Colonic mucosa (tissue), 4 donors: Measurements from ENCODE around the gene TSPAN5. TPM values are rescaled to one million over a fixed set of nuclear protein-coding genes. Genes with fewer than 3 reads are reported as not detected.

Source experiments
- DNase-seq: peaks from one replicate; pipeline ENCODE4 v3.0.0-alpha.2; 2020
- H3K27ac ChIP-seq: fragments of 200-600 bp; one replicate; pipeline ENCODE4 v1.8.0; 2021
- H3K27me3 ChIP-seq: fragments of 200-600 bp; one replicate; pipeline ENCODE4 v1.8.0; 2021
- H3K36me3 ChIP-seq: fragments of 200-600 bp; one replicate; pipeline ENCODE4 v1.8.0; 2021
- H3K4me1 ChIP-seq: fragments of 200-600 bp; one replicate; pipeline ENCODE4 v1.8.0; 2021; ENCODE audit warnings: mild to moderate bottlenecking
- H3K4me3 ChIP-seq: fragments of 200-600 bp; one replicate; pipeline ENCODE4 v1.8.0; 2021
- H3K9ac ChIP-seq, 2 donors: one replicate each; pipeline ENCODE4 v1.7.0; 2013; ENCODE audit warnings: control low read depth in 2 of 2, low read depth in 2 of 2, low read length in 2 of 2
- H3K9me3 ChIP-seq: fragments of 200-600 bp; one replicate; pipeline ENCODE4 v1.8.0; 2021
- intact Hi-C: fragments of 100-400 bp; cut with DNase I; formaldehyde crosslinking; loops from one replicate; pipeline ENCODE4 v1.14.1; 2022
- total RNA-seq, 2 donors: library from RNA; stranded (reverse); fragmentation: NEBNext Ultra II Directional in 1 of 2; extraction: Animal tissue kit (Norgen Biotek cat#: 25700) in 1 of 2; gene quantifications; one replicate each; pipeline ENCODE4 v1.2.1, GENCODE V29; 2021
- TF ChIP-seq, protein P1 (sequence below): fragments of 200-600 bp; IDR thresholded peaks from one replicate; pipeline ENCODE4 v1.8.0; 2022; ENCODE audit warnings: antibody characterized with exemption, mild to moderate bottlenecking
- donor health status: healthy.
- donor health status: DM: no; HTN: no; CAD: no.
- donor health status: DM: no; HTN: no; CAD: no.

Gene TSPAN5
- total RNA-seq, 2 donors from 2014 or later, result 5.3 to 5.6 TPM

DNA sequence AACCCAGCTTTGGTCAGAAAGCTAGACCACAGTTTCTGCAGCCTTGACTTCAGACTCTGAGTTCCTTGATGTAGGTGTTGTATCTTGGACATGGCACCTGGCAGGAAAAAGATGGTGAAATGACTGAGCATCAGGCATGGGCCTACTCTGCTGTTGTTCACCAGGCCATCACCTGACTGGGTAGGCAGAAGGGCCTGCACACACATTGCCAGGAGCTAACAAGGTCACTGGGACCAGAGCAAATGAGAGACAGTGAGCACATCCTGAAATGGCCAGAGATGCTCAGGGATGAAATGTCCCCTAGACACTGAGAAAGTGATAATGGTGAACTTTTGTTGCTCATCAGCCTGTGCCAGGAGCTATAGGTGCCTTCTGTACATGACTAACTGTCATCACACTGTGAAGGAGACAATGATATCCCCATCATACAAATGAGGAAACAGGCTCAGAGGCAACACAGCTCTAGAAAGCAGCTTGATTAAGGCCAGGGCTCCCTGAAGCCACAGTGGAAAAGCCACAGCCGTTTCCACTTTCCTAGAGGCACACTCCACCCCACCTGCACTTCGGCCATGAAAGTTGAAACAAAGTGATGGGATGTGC, 128.3 kb downstream of the TSPAN5 start:
- H3K4me3 ChIP-seq, result no peak overlapping the region
- intact Hi-C loops, result no loop called here
- no peak overlapping the region for H3K27ac ChIP-seq
- H3K4me1 ChIP-seq, result no peaks in the 10 kb centered on the region
- no peak for DNase-seq
- no peaks in the 10 kb centered on the region for H3K27me3 ChIP-seq
- H3K9ac ChIP-seq, result no peak overlapping the region
- no peaks in the 10 kb centered on the region for H3K36me3 ChIP-seq
- no peaks in the 10 kb centered on the region for H3K9me3 ChIP-seq
- TF ChIP-seq, protein P1, sequence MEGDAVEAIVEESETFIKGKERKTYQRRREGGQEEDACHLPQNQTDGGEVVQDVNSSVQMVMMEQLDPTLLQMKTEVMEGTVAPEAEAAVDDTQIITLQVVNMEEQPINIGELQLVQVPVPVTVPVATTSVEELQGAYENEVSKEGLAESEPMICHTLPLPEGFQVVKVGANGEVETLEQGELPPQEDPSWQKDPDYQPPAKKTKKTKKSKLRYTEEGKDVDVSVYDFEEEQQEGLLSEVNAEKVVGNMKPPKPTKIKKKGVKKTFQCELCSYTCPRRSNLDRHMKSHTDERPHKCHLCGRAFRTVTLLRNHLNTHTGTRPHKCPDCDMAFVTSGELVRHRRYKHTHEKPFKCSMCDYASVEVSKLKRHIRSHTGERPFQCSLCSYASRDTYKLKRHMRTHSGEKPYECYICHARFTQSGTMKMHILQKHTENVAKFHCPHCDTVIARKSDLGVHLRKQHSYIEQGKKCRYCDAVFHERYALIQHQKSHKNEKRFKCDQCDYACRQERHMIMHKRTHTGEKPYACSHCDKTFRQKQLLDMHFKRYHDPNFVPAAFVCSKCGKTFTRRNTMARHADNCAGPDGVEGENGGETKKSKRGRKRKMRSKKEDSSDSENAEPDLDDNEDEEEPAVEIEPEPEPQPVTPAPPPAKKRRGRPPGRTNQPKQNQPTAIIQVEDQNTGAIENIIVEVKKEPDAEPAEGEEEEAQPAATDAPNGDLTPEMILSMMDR, result no peak

DNA sequence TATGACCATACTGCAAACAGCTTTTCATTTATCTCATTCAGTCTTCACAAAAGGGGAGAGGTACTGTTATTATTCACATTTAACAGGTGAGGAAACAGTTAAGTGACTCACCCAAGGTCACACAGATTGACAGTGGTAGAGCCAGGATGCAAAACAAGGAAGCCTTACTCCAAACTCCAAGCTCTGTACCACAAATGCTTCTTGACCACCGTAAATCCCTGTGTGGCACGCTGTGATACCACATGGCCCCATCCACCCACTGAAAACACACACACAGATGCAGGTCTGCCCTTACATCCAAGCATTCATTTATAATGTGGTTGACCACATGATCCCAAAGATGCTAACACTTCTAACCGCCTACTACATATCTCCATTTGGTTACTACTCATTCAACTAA, 129.5 kb downstream of the TSPAN5 start:
- H3K9ac ChIP-seq, result no peak overlapping the region
- H3K36me3 ChIP-seq, result no peaks in the 10 kb centered on the region
- no peaks in the 10 kb centered on the region for H3K4me1 ChIP-seq
- no peak overlapping the region for H3K4me3 ChIP-seq
- intact Hi-C loops, result no loop called here
- DNase-seq, result no peak
- TF ChIP-seq, protein P1, result no peak
- H3K27me3 ChIP-seq, result no peaks in the 10 kb centered on the region
- no peak overlapping the region for H3K27ac ChIP-seq
- no peaks in the 10 kb centered on the region for H3K9me3 ChIP-seq

DNA sequence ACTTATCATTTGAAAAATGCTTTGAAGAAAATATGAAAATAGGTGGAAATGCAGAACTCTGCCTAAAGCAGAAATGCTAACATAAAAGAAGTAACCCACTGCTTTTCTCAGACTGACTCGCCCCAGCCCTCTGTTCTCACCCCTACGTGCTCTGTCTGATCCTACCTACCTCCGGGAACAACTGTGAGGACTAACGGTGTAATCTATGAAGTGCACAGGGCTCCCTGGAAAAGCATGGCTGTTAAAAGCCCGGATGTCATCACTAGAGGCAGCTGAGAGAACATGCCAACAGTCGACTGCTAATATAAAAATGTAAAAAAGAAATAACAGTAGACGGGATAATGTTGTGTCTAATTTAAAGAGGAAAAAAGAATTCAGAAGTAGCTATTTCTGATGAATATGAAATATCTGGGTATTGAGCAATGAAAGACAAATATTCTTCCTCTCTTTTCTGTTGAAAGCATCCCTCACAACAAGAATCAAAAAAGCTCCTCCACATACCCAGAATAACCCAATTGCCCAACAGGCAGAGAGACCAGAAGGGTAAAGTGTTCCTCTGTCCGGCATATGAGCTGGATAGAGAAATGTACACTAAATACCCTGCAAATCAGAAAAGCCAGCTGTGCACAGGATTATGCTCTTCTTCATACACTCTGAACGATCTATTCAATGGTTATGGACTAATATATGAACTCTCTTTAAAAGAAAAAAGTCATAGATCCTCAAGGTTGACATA, 130.7 kb downstream of the TSPAN5 start:
- Histone ChIP-seq H3K4me3 (no peak overlapping the region), H3K36me3 (no peaks in the 10 kb centered on the region), H3K27me3 (no peaks in the 10 kb centered on the region), H3K4me1 (no peaks in the 10 kb centered on the region), H3K9ac (no peak overlapping the region), H3K27ac (no peak overlapping the region), H3K9me3 (no peaks in the 10 kb centered on the region)
- DNase-seq, result no peak
- TF ChIP-seq, protein P1, result no peak
- intact Hi-C loops, result no loop called here

DNA sequence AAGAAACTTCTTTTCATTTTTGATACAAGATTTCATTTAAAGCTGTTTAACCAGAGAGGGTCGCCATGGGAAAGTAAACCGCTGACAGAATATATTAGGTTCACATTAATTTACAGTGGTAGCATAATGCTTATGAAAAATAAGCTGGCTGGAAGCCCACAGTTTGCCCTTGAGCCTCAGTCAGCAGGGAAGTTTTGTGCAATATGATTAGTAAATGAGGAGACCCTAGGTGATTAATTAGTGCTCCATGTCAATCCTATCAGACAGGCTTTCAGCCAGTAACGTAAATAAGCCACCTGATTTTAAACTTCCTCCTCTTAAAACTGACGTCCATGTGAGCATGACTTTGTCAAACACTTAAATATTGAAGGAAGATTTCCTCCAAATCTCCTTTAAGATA, 134.2 kb downstream of the TSPAN5 start:
- intact Hi-C loops, result no loop called here
- no peaks in the 10 kb centered on the region for H3K36me3 ChIP-seq
- H3K9me3 ChIP-seq, result no peaks in the 10 kb centered on the region
- no peak overlapping the region for H3K4me3 ChIP-seq
- TF ChIP-seq, protein P1, result no peak
- no peaks in the 10 kb centered on the region for H3K4me1 ChIP-seq
- H3K9ac ChIP-seq, result no peak overlapping the region
- no peak overlapping the region for H3K27ac ChIP-seq
- no peaks in the 10 kb centered on the region for H3K27me3 ChIP-seq
- no peak for DNase-seq

DNA sequence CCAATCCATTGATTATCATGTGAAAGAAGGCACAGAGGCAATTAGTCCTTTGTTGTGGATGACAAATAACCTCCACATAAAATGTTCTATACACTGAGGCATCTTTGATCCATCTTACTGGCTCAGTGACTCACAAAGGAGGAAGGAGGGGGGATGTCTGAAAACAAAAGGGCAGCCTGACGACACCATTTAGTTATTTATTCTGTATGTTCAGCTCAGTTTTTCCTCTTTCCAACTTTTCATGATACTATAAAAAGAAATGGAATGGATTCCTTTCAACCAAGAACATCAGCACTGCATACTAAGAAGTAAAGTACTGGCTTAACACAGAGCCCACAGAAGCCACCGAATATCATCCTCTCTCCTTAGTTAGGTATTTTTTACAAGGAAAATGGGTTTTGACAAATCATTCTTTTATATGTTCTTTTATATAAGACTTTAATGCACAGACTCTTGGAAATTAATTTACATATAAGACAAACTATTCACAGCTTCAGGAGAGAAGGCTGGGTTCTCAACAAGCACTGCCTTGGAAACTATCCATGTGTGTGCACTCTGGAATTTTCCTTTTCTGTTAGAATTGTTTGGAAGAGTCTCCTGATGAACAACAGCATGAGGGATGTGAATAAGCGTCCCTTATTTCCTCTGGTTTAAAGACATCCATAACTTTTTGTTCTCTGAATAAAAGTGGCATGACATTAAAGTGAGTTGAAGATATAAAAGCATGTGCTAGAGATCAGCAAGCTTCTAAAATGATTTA, 135.6 kb downstream of the TSPAN5 start:
- intact Hi-C loops, result no loop called here
- no peak for DNase-seq
- H3K36me3 ChIP-seq, result no peaks in the 10 kb centered on the region
- no peaks in the 10 kb centered on the region for H3K4me1 ChIP-seq
- no peak overlapping the region for H3K4me3 ChIP-seq
- no peaks in the 10 kb centered on the region for H3K9me3 ChIP-seq
- no peak overlapping the region for H3K27ac ChIP-seq
- no peak overlapping the region for H3K9ac ChIP-seq
- no peaks in the 10 kb centered on the region for H3K27me3 ChIP-seq
- TF ChIP-seq, protein P1, result no peak
